Daoy (cell line): ENCODE measurements around the gene SHANK2. TPM values are rescaled to one million over a fixed set of nuclear protein-coding genes. Genes with fewer than 3 reads are reported as not detected.

Experiments
- DNase-seq: peaks from one replicate; pipeline ENCODE4 v3.0.0-alpha.2; 2015; ENCODE audit warnings: low read depth
- total RNA-seq: library from RNA; depleted of rRNA; stranded (reverse); fragments of >200 nt; shearing (Covaris generic); gene quantifications from 2 replicates; pipeline ENCODE4 v1.2.3, GENCODE V29; 2014; rRNA removed

SHANK2 gene
- total RNA-seq, result 0.06 and 0.29 TPM in 2 replicates

GRCh38 chr11:71252269-71252769 is at the start of gene SHANK2:
Gene SHANK2 (minus strand): TSS chr11:71252577. CDS start chr11:71147326, 105,251 bp downstream.
- no peak for DNase-seq

GRCh38 chr11:71301858-71302533 is 49.6 kb upstream of the SHANK2 start:
- DNase-seq, result no peak

- no peak for DNase-seq
These were observed 48.9 kb upstream of the SHANK2 start for GRCh38 chr11:71301046-71301857.

- no peak for DNase-seq
These were observed 47.8 kb upstream of the SHANK2 start for GRCh38 chr11:71300187-71300586.

GRCh38 chr11:71298761-71299181 is 46.4 kb upstream of the SHANK2 start:
- peak; percentile 10 for DNase-seq

- DNase-seq, result no peak
These were observed 45.7 kb upstream of the SHANK2 start for GRCh38 chr11:71298016-71298550.

GRCh38 chr11:71294846-71295600 is 42.6 kb upstream of the SHANK2 start:
- no peak for DNase-seq

- no peak for DNase-seq
These were observed 41.8 kb upstream of the SHANK2 start for GRCh38 chr11:71293961-71294782.

GRCh38 chr11:71286701-71287643 is 34.6 kb upstream of the SHANK2 start:
- peak; percentile 79 for DNase-seq

- DNase-seq, result no peak
These were observed 32.7 kb upstream of the SHANK2 start for GRCh38 chr11:71285111-71285510.

- no peak for DNase-seq
These were observed 32.2 kb upstream of the SHANK2 start for GRCh38 chr11:71284525-71285092.

- DNase-seq, result no peak
These were observed 31.6 kb upstream of the SHANK2 start for GRCh38 chr11:71283971-71284441.

- DNase-seq, result no peak
These were observed 30.4 kb upstream of the SHANK2 start for GRCh38 chr11:71282581-71283351.

GRCh38 chr11:71281831-71282230 is 29.5 kb upstream of the SHANK2 start:
- no peak for DNase-seq

GRCh38 chr11:71281204-71281603 is 28.8 kb upstream of the SHANK2 start:
- DNase-seq, result no peak

GRCh38 chr11:71279916-71280645 is 27.7 kb upstream of the SHANK2 start:
- no peak for DNase-seq

- no peak for DNase-seq
These were observed 19.8 kb upstream of the SHANK2 start for GRCh38 chr11:71272161-71272560.
